ENCODE results near the gene PLCL2. TPM values are rescaled to one million over a fixed set of nuclear protein-coding genes. Genes with fewer than 3 reads are reported as not detected.
A peak's percentile ranks its signal among the peaks of the same experiment; 100 is the strongest.

Gene PLCL2
- polyA plus RNA-seq, 1 donor from 2014 or later = 43.4 TPM

- peak overlapping the region in 2 of 3 donors; percentile 3 to 60 for H3K27ac Mint-ChIP-seq
- H3K9me3 Mint-ChIP-seq = no peaks in the 10 kb centered on the region
- peak overlapping the region in 2 of 4 donors; percentile 46 to 63 for H3K4me3 Mint-ChIP-seq
- peaks cover 2% of the 10 kb centered on the region for H3K36me3 Mint-ChIP-seq
- H3K27me3 Mint-ChIP-seq = no peaks in the 10 kb centered on the region
- peaks cover 64 to 82% (median 67%) of the 10 kb centered on the region in 3 donors for H3K4me1 Mint-ChIP-seq
Measured at GRCh38 chr3:16896094-16896627, 11.4 kb downstream of the PLCL2 start.

- Mint-ChIP-seq H3K36me3 (peaks cover 1% of the 10 kb centered on the region), H3K9me3 (no peaks in the 10 kb centered on the region), H3K4me1 (peaks cover 62 to 82% (median 65%) of the 10 kb centered on the region in 3 donors), H3K27ac (peak overlapping the region in 2 of 3 donors; percentile 10 to 60), H3K27me3 (no peaks in the 10 kb centered on the region), H3K4me3 (peak overlapping the region in 2 of 4 donors; percentile 46 to 63)
Measured at GRCh38 chr3:16896820-16897219, 12.1 kb downstream of the PLCL2 start.

- Mint-ChIP-seq H3K4me3 (peak overlapping the region in 2 of 4 donors; percentile 63 to 90), H3K27me3 (no peaks in the 10 kb centered on the region)
Measured at GRCh38 chr3:16897254-16897926, 12.6 kb downstream of the PLCL2 start.

GRCh38 chr3:16898595-16899395 lies 14.0 kb downstream of the PLCL2 start:
- no peaks in the 10 kb centered on the region for H3K27me3 Mint-ChIP-seq
- no peaks in the 10 kb centered on the region for H3K9me3 Mint-ChIP-seq
- peaks cover 52 to 80% (median 66%) of the 10 kb centered on the region in 3 donors for H3K4me1 Mint-ChIP-seq
- no peaks in the 10 kb centered on the region for H3K36me3 Mint-ChIP-seq
- no peak overlapping the region for H3K27ac Mint-ChIP-seq
- peak overlapping the region in 1 of 4 donors; percentile 82 for H3K4me3 Mint-ChIP-seq

More at GRCh38 chr3:16897254-16897926, 12.6 kb downstream of the PLCL2 start:
- Mint-ChIP-seq H3K4me1 (peaks cover 62 to 82% (median 63%) of the 10 kb centered on the region in 3 donors), H3K27ac (peak overlapping the region; percentile 10 to 55 (median 32)), H3K9me3 (no peaks in the 10 kb centered on the region), H3K36me3 (no peaks in the 10 kb centered on the region)

GRCh38 chr3:16899919-16900318 lies 15.2 kb downstream of the PLCL2 start:
- H3K36me3 Mint-ChIP-seq = peaks cover 2% of the 10 kb centered on the region
- H3K9me3 Mint-ChIP-seq = no peaks in the 10 kb centered on the region
- H3K27ac Mint-ChIP-seq = no peak overlapping the region
- H3K4me1 Mint-ChIP-seq = peaks cover 61 to 88% (median 77%) of the 10 kb centered on the region in 3 donors
- H3K27me3 Mint-ChIP-seq = no peaks in the 10 kb centered on the region
- peak overlapping the region in 1 of 4 donors; percentile 33 for H3K4me3 Mint-ChIP-seq

GRCh38 chr3:16900779-16901440 lies 16.2 kb downstream of the PLCL2 start:
- no peaks in the 10 kb centered on the region for H3K27me3 Mint-ChIP-seq
- peak overlapping the region in 1 of 4 donors; percentile 1 for H3K4me3 Mint-ChIP-seq

GRCh38 chr3:16904423-16905417 lies 20.0 kb downstream of the PLCL2 start:
- Mint-ChIP-seq H3K9me3 (no peaks in the 10 kb centered on the region), H3K36me3 (peaks cover 2% of the 10 kb centered on the region), H3K27ac (peak overlapping the region in 2 of 3 donors; percentile 59 to 83), H3K4me1 (peaks cover 44 to 72% (median 66%) of the 10 kb centered on the region in 3 donors), H3K4me3 (peak overlapping the region in 2 of 4 donors; percentile 58 to 82), H3K27me3 (no peaks in the 10 kb centered on the region)

More at GRCh38 chr3:16900779-16901440, 16.2 kb downstream of the PLCL2 start:
- H3K4me1 Mint-ChIP-seq = peaks cover 60 to 89% (median 75%) of the 10 kb centered on the region in 3 donors
- no peaks in the 10 kb centered on the region for H3K9me3 Mint-ChIP-seq
- peak overlapping the region in 2 of 3 donors; percentile 65 to 69 for H3K27ac Mint-ChIP-seq
- H3K36me3 Mint-ChIP-seq = peaks cover 2% of the 10 kb centered on the region

GRCh38 chr3:16905704-16906103 lies 20.9 kb downstream of the PLCL2 start:
- H3K27ac Mint-ChIP-seq = peak overlapping the region in 2 of 3 donors; percentile 4 to 83
- H3K9me3 Mint-ChIP-seq = no peaks in the 10 kb centered on the region
- H3K4me1 Mint-ChIP-seq = peaks cover 42 to 73% (median 70%) of the 10 kb centered on the region in 3 donors
- H3K4me3 Mint-ChIP-seq = peak overlapping the region in 2 of 4 donors; percentile 8 to 60
- H3K36me3 Mint-ChIP-seq = peaks cover 2% of the 10 kb centered on the region
- no peaks in the 10 kb centered on the region for H3K27me3 Mint-ChIP-seq

GRCh38 chr3:16906682-16907081 lies 21.9 kb downstream of the PLCL2 start:
- peak overlapping the region in 2 of 4 donors; percentile 45 to 58 for H3K4me3 Mint-ChIP-seq
- no peaks in the 10 kb centered on the region for H3K9me3 Mint-ChIP-seq
- H3K27me3 Mint-ChIP-seq = no peaks in the 10 kb centered on the region
- H3K36me3 Mint-ChIP-seq = peaks cover 2% of the 10 kb centered on the region
- H3K4me1 Mint-ChIP-seq = peaks cover 37 to 67% (median 63%) of the 10 kb centered on the region in 3 donors
- H3K27ac Mint-ChIP-seq = no peak overlapping the region

GRCh38 chr3:16907243-16907642 lies 22.5 kb downstream of the PLCL2 start:
- Mint-ChIP-seq H3K27me3 (no peaks in the 10 kb centered on the region), H3K36me3 (peaks cover 2% of the 10 kb centered on the region), H3K4me1 (peaks cover 38 to 66% (median 61%) of the 10 kb centered on the region in 3 donors), H3K27ac (peak overlapping the region in 1 of 3 donors; percentile 46), H3K9me3 (no peaks in the 10 kb centered on the region), H3K4me3 (peak overlapping the region in 1 of 4 donors; percentile 45)

GRCh38 chr3:16908016-16908807 lies 23.5 kb downstream of the PLCL2 start:
- Mint-ChIP-seq H3K27ac (peak overlapping the region in 1 of 3 donors; percentile 5), H3K4me3 (peak overlapping the region in 2 of 4 donors; percentile 10 to 14), H3K4me1 (peaks cover 47 to 68% (median 62%) of the 10 kb centered on the region in 3 donors), H3K36me3 (peaks cover 2% of the 10 kb centered on the region), H3K27me3 (no peaks in the 10 kb centered on the region), H3K9me3 (no peaks in the 10 kb centered on the region)

- Mint-ChIP-seq H3K27ac (peak overlapping the region in 1 of 3 donors; percentile 5), H3K36me3 (peaks cover 2% of the 10 kb centered on the region), H3K27me3 (no peaks in the 10 kb centered on the region), H3K9me3 (no peaks in the 10 kb centered on the region), H3K4me1 (peaks cover 50 to 65% (median 58%) of the 10 kb centered on the region in 3 donors), H3K4me3 (peak overlapping the region in 1 of 4 donors; percentile 14)
Measured at GRCh38 chr3:16908896-16909295, 24.1 kb downstream of the PLCL2 start.

- no peaks in the 10 kb centered on the region for H3K27me3 Mint-ChIP-seq
- peaks cover under 1% of the 10 kb centered on the region for H3K36me3 Mint-ChIP-seq
- no peak overlapping the region for H3K27ac Mint-ChIP-seq
- H3K4me3 Mint-ChIP-seq = peak overlapping the region in 1 of 4 donors; percentile 75
- no peaks in the 10 kb centered on the region for H3K9me3 Mint-ChIP-seq
- H3K4me1 Mint-ChIP-seq = peaks cover 46 to 59% (median 52%) of the 10 kb centered on the region in 3 donors
Measured at GRCh38 chr3:16909802-16910201, 25.0 kb downstream of the PLCL2 start.

Data from IgD-negative memory B cell (primary cell).